Neuronal stem cell (in vitro differentiated cells): ENCODE data around the gene C10orf53.

Source experiments
- DNase-seq: peaks from one replicate; pipeline ENCODE4 v3.0.0-alpha.2; 2013; ENCODE audit warnings: low spot score
- H2AFZ ChIP-seq: one replicate; pipeline ENCODE4 v1.6.1; 2013; ENCODE audit warnings: mild to moderate bottlenecking, low read length, inconsistent platforms
- H2AK5ac ChIP-seq: 2 replicates; pipeline ENCODE4 v1.6.1; 2013; ENCODE audit warnings: low read depth, mild to moderate bottlenecking, inconsistent platforms, low read length, moderate library complexity, mixed read lengths
- H2BK120ac ChIP-seq: 2 replicates; pipeline ENCODE4 v1.6.1; 2013; ENCODE audit warnings: low read depth, mild to moderate bottlenecking, inconsistent platforms, low read length, moderate library complexity, mixed read lengths
- H2BK12ac ChIP-seq: one replicate; pipeline ENCODE4 v1.6.1; 2013; ENCODE audit warnings: low read length, inconsistent platforms
- H2BK15ac ChIP-seq: 2 replicates; pipeline ENCODE4 v1.6.1; 2013; ENCODE audit warnings: mild to moderate bottlenecking, low read length, inconsistent platforms, mixed read lengths
- H2BK5ac ChIP-seq: one replicate; pipeline ENCODE4 v1.6.1; 2013; ENCODE audit warnings: inconsistent platforms, mild to moderate bottlenecking, low read length, moderate library complexity
- H3K14ac ChIP-seq: one replicate; pipeline ENCODE4 v1.6.1; 2013; ENCODE audit warnings: low read length, inconsistent platforms
- H3K18ac ChIP-seq: 2 replicates; pipeline ENCODE4 v1.6.1; 2013; ENCODE audit warnings: low read length, inconsistent platforms
- H3K23ac ChIP-seq: 2 replicates; pipeline ENCODE4 v1.6.1; 2013; ENCODE audit warnings: low read depth, mild to moderate bottlenecking, mixed read lengths, low read length, inconsistent platforms; ENCODE audit not compliant: poor library complexity
- H3K27ac ChIP-seq: replicated peaks from 3 replicates; pipeline ENCODE4 v1.5.1; 2013; ENCODE audit warnings: low read length, inconsistent platforms
- H3K27me3 ChIP-seq, 3 experiments: 2 replicates each; pipeline ENCODE4 v1.6.1; 2013; ENCODE audit warnings: low read length in 3 of 3, mild to moderate bottlenecking in 2 of 3, inconsistent platforms in 1 of 3, low read depth in 1 of 3, mixed read lengths in 1 of 3, moderate library complexity in 1 of 3; ENCODE audit not compliant: control insufficient read depth in 3 of 3, insufficient read depth in 3 of 3
- H3K36me3 ChIP-seq, 2 donors: replicated peaks in 1 of 2; 2 replicates each; pipeline ENCODE4 v1.6.1; 2013; ENCODE audit warnings: low read length in 2 of 2; ENCODE audit not compliant: control insufficient read depth in 2 of 2, insufficient read depth in 2 of 2
- H3K4ac ChIP-seq: 2 replicates; pipeline ENCODE4 v1.6.1; 2013; ENCODE audit warnings: inconsistent platforms, mild to moderate bottlenecking, low read length, moderate library complexity
- H3K4me1 ChIP-seq, 2 donors: 1 replicate in 1 of 2; 2 replicates in 1 of 2; pipeline ENCODE4 v1.6.1; 2013; ENCODE audit warnings: low read length in 2 of 2, low read depth in 1 of 2; ENCODE audit not compliant: control insufficient read depth in 2 of 2, insufficient read depth in 1 of 2
- H3K4me2 ChIP-seq: one replicate; pipeline ENCODE4 v1.6.1; 2013; ENCODE audit warnings: mild to moderate bottlenecking, low read length, inconsistent platforms; ENCODE audit not compliant: insufficient read depth, poor library complexity, severe bottlenecking
- H3K4me3 ChIP-seq, 2 donors: 2 replicates each; pipeline ENCODE4 v1.5.1; 2013; ENCODE audit warnings: low read length in 2 of 2, mild to moderate bottlenecking in 2 of 2, inconsistent platforms in 1 of 2, moderate library complexity in 1 of 2
- H3K79me1 ChIP-seq: one replicate; pipeline ENCODE4 v1.6.1; 2013; ENCODE audit warnings: low read depth, mild to moderate bottlenecking, inconsistent platforms, low read length, moderate library complexity
- H3K9ac ChIP-seq: one replicate; pipeline ENCODE4 v1.6.1; 2013; ENCODE audit warnings: mild to moderate bottlenecking, low read depth, low read length, inconsistent platforms; ENCODE audit not compliant: poor library complexity
- H3K9me3 ChIP-seq, 2 donors: replicated peaks in 1 of 2; 2 replicates each; pipeline versions ENCODE3 to v1.6.1; 2013; ENCODE audit warnings: low read length in 2 of 2, mild to moderate bottlenecking in 2 of 2, inconsistent platforms in 1 of 2, low read depth in 1 of 2, mixed read lengths in 1 of 2, moderate library complexity in 1 of 2; ENCODE audit not compliant: control insufficient read depth in 2 of 2, insufficient read depth in 1 of 2
- H4K8ac ChIP-seq: one replicate; pipeline ENCODE4 v1.6.1; 2013; ENCODE audit warnings: low read depth, mild to moderate bottlenecking, inconsistent platforms, low read length, moderate library complexity
- H4K91ac ChIP-seq: one replicate; pipeline ENCODE4 v1.6.1; 2013; ENCODE audit warnings: low read length, low read depth, mild to moderate bottlenecking, inconsistent platforms; ENCODE audit not compliant: poor library complexity
- WGBS, 2 donors: extraction: QIAGEN DNeasy Blood & Tissue Kit; methylation state at CpG; one replicate each; pipeline ENCODE4 v1.1.7; 2013; ENCODE audit warnings: missing lambda C conversion rate in 2 of 2, mixed read lengths in 1 of 2; ENCODE audit not compliant: insufficient read length in 2 of 2, insufficient replicate concordance in 1 of 2; ENCODE audit errors: extremely low coverage in 2 of 2; 5-methylcytosine and 5-hydroxymethylcytosine counted together

Gene C10orf53

GRCh38 chr10:49734676-49735075 is 55.2 kb downstream of the C10orf53 start:
- H2BK12ac ChIP-seq, result no peak overlapping the region
- no peaks in the 10 kb centered on the region for H3K79me1 ChIP-seq
- H3K27ac ChIP-seq, result no peak overlapping the region
- H2BK15ac ChIP-seq, result no peak overlapping the region
- WGBS, 2 donors, result no CpG with 5 or more reads among the region's 10 CpGs
- H3K18ac ChIP-seq, result no peak overlapping the region
- H4K8ac ChIP-seq, result no peak overlapping the region
- no peak overlapping the region for H2AK5ac ChIP-seq
- no peak overlapping the region for H4K91ac ChIP-seq
- H3K9ac ChIP-seq, result no peak overlapping the region
- no peaks in the 10 kb centered on the region for H3K27me3 ChIP-seq
- H3K4me3 ChIP-seq, result no peak overlapping the region
- H2AFZ ChIP-seq, result no peak overlapping the region
- H3K4ac ChIP-seq, result no peak overlapping the region
- no peak overlapping the region for H3K14ac ChIP-seq
- no peak overlapping the region for H3K4me2 ChIP-seq
- no peak overlapping the region for H2BK120ac ChIP-seq
- H3K23ac ChIP-seq, result no peak overlapping the region
- no peak for DNase-seq
- H3K36me3 ChIP-seq, result no peaks in the 10 kb centered on the region
- H3K4me1 ChIP-seq, result no peaks in the 10 kb centered on the region
- H3K9me3 ChIP-seq, result no peaks in the 10 kb centered on the region
- no peak overlapping the region for H2BK5ac ChIP-seq

GRCh38 chr10:49735161-49735560 is 55.7 kb downstream of the C10orf53 start:
- no peak overlapping the region for H3K14ac ChIP-seq
- H2AK5ac ChIP-seq, result no peak overlapping the region
- H2BK120ac ChIP-seq, result no peak overlapping the region
- H3K9me3 ChIP-seq, result no peaks in the 10 kb centered on the region
- H3K18ac ChIP-seq, result no peak overlapping the region
- H2BK5ac ChIP-seq, result no peak overlapping the region
- H3K4me2 ChIP-seq, result no peak overlapping the region
- H2BK12ac ChIP-seq, result no peak overlapping the region
- H3K36me3 ChIP-seq, result no peaks in the 10 kb centered on the region
- no peak overlapping the region for H3K27ac ChIP-seq
- no peaks in the 10 kb centered on the region for H3K79me1 ChIP-seq
- H2AFZ ChIP-seq, result no peak overlapping the region
- H3K27me3 ChIP-seq, result no peaks in the 10 kb centered on the region
- no peak overlapping the region for H4K91ac ChIP-seq
- DNase-seq, result no peak
- no peaks in the 10 kb centered on the region for H3K4me1 ChIP-seq
- H2BK15ac ChIP-seq, result no peak overlapping the region
- no peak overlapping the region for H3K4me3 ChIP-seq
- no CpG with 5 or more reads among the region's 11 CpGs for WGBS, 2 donors
- H3K4ac ChIP-seq, result no peak overlapping the region
- H4K8ac ChIP-seq, result no peak overlapping the region
- H3K23ac ChIP-seq, result no peak overlapping the region
- H3K9ac ChIP-seq, result no peak overlapping the region

- no peak overlapping the region for H2BK120ac ChIP-seq
- no peak overlapping the region for H3K18ac ChIP-seq
- H3K4ac ChIP-seq, result no peak overlapping the region
- no peak overlapping the region for H4K91ac ChIP-seq
- H3K4me1 ChIP-seq, result no peaks in the 10 kb centered on the region
- no peak overlapping the region for H3K23ac ChIP-seq
- no peaks in the 10 kb centered on the region for H3K27me3 ChIP-seq
- no peak overlapping the region for H3K14ac ChIP-seq
- H3K4me3 ChIP-seq, result no peak overlapping the region
- H2AFZ ChIP-seq, result no peak overlapping the region
- no peak overlapping the region for H2BK15ac ChIP-seq
- H3K9ac ChIP-seq, result no peak overlapping the region
- H3K79me1 ChIP-seq, result no peaks in the 10 kb centered on the region
- H2BK12ac ChIP-seq, result no peak overlapping the region
- H4K8ac ChIP-seq, result no peak overlapping the region
- no peak overlapping the region for H3K4me2 ChIP-seq
- H3K27ac ChIP-seq, result no peak overlapping the region
- DNase-seq, result no peak
- H3K36me3 ChIP-seq, result no peaks in the 10 kb centered on the region
- no peak overlapping the region for H2AK5ac ChIP-seq
- no CpG with 5 or more reads among the region's 23 CpGs for WGBS, 2 donors
- no peaks in the 10 kb centered on the region for H3K9me3 ChIP-seq
- no peak overlapping the region for H2BK5ac ChIP-seq
Measured at GRCh38 chr10:49735848-49736563, 56.6 kb downstream of the C10orf53 start.

GRCh38 chr10:49736564-49737113 is 57.2 kb downstream of the C10orf53 start:
- Histone ChIP-seq H2BK5ac (no peak overlapping the region), H3K23ac (no peak overlapping the region), H3K4ac (no peak overlapping the region), H3K4me3 (no peak overlapping the region), H4K8ac (no peak overlapping the region), H3K27me3 (peaks cover 0 to 1% (median 0%) of the 10 kb centered on the region in 3 experiments), H4K91ac (no peak overlapping the region), H2BK12ac (no peak overlapping the region), H3K9me3 (peaks cover 0 to under 1% of the 10 kb centered on the region in 2 donors), H3K18ac (no peak overlapping the region), H3K79me1 (peaks cover 2% of the 10 kb centered on the region), H3K9ac (no peak overlapping the region), H2AFZ (no peak overlapping the region), H3K4me1 (no peaks in the 10 kb centered on the region), H3K4me2 (no peak overlapping the region), H2AK5ac (no peak overlapping the region), H3K27ac (no peak overlapping the region), H3K14ac (no peak overlapping the region), H2BK120ac (no peak overlapping the region), H2BK15ac (no peak overlapping the region), H3K36me3 (no peaks in the 10 kb centered on the region)
- WGBS, 2 donors, result no CpG with 5 or more reads among the region's 5 CpGs
- no peak for DNase-seq
